Stomach smooth muscle (tissue), 2 donors: ENCODE measurements around the gene UHRF1.

ENCODE experiments used
- H3K27ac ChIP-seq: one replicate; pipeline ENCODE4 v1.7.0; 2013; ENCODE audit warnings: mild to moderate bottlenecking, low read length, inconsistent platforms
- H3K27me3 ChIP-seq, 2 donors: one replicate each; pipeline ENCODE4 v1.7.0; 2013; ENCODE audit warnings: low read length in 2 of 2; ENCODE audit not compliant: insufficient read depth in 2 of 2, control insufficient read depth in 1 of 2
- H3K36me3 ChIP-seq, 2 donors: one replicate each; pipeline ENCODE4 v1.7.0; 2013; ENCODE audit warnings: low read length in 2 of 2; ENCODE audit not compliant: control insufficient read depth in 2 of 2, insufficient read depth in 2 of 2
- H3K4me1 ChIP-seq: one replicate; pipeline ENCODE4 v1.7.0; 2013; ENCODE audit warnings: low read length; ENCODE audit not compliant: control insufficient read depth, insufficient read depth
- H3K4me3 ChIP-seq, 2 donors: one replicate each; pipeline ENCODE4 v1.7.0; 2013; ENCODE audit warnings: low read length in 2 of 2
- H3K9ac ChIP-seq, 2 donors: one replicate each; pipeline ENCODE4 v1.7.0; 2013; ENCODE audit warnings: low read length in 2 of 2, mild to moderate bottlenecking in 1 of 2
- H3K9me3 ChIP-seq, 2 donors: one replicate each; pipeline ENCODE4 v1.7.0; 2013; ENCODE audit warnings: low read length in 2 of 2; ENCODE audit not compliant: control insufficient read depth in 2 of 2
- donor health status: healthy.
- donor health status: Pancreatic carcinoma.

The UHRF1 gene

GRCh38 chr19:4983346-4984105, 74.2 kb downstream of the UHRF1 start:
- Histone ChIP-seq H3K27ac (no peak overlapping the region), H3K4me3 (no peak overlapping the region), H3K9me3 (no peaks in the 10 kb centered on the region), H3K9ac (no peak overlapping the region), H3K36me3 (no peaks in the 10 kb centered on the region), H3K27me3 (no peaks in the 10 kb centered on the region), H3K4me1 (peaks cover 37% of the 10 kb centered on the region)

- H3K4me3 ChIP-seq, result no peak overlapping the region
- peaks cover 38% of the 10 kb centered on the region for H3K4me1 ChIP-seq
- H3K27me3 ChIP-seq, result no peaks in the 10 kb centered on the region
- H3K27ac ChIP-seq, result no peak overlapping the region
- no peaks in the 10 kb centered on the region for H3K9me3 ChIP-seq
- H3K36me3 ChIP-seq, result no peaks in the 10 kb centered on the region
- H3K9ac ChIP-seq, result no peak overlapping the region
Observed at GRCh38 chr19:4984106-4984380, 74.7 kb downstream of the UHRF1 start.

DNA sequence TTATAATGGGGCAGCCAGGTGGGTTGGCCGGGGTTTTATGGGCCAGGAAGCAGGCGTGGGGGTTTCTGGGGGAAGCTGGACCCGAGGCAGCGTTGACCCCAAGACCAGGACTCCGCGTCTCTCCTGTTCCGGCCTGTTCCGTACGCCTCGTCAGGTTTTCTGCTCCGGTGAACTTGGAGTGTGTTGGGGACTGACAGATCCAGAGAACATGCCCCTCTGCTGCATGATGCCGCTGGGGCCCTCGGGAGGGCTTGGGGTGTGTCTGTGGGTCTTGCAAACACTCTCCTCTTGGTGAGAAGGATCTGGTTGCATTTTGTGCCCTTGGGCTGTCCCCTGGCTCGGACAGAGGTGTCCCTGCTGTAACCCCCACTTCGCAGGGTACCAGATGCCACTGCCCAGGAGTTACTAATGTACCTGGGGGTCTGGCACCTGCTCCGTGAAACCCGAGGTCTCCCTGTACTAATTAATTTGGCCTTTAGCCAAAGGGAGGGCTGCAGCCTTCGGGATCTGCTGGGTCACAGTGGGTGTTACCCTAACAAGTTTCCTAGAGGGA, 75.2 kb downstream of the UHRF1 start:
- Histone ChIP-seq H3K4me3 (no peak overlapping the region), H3K9me3 (no peaks in the 10 kb centered on the region), H3K27me3 (no peaks in the 10 kb centered on the region), H3K9ac (no peak overlapping the region), H3K4me1 (peaks cover 34% of the 10 kb centered on the region), H3K27ac (no peak overlapping the region), H3K36me3 (no peaks in the 10 kb centered on the region)

GRCh38 chr19:4985551-4985991, 76.3 kb downstream of the UHRF1 start:
- peak overlapping the region in 1 of 2 donors; percentile 8 for H3K4me3 ChIP-seq
- no peaks in the 10 kb centered on the region for H3K36me3 ChIP-seq
- no peaks in the 10 kb centered on the region for H3K27me3 ChIP-seq
- H3K4me1 ChIP-seq, result peaks cover 32% of the 10 kb centered on the region
- H3K27ac ChIP-seq, result no peak overlapping the region
- no peaks in the 10 kb centered on the region for H3K9me3 ChIP-seq
- no peak overlapping the region for H3K9ac ChIP-seq

- H3K27me3 ChIP-seq, result no peaks in the 10 kb centered on the region
- no peak overlapping the region for H3K9ac ChIP-seq
- H3K9me3 ChIP-seq, result no peaks in the 10 kb centered on the region
- peaks cover 32% of the 10 kb centered on the region for H3K4me1 ChIP-seq
- H3K36me3 ChIP-seq, result no peaks in the 10 kb centered on the region
- H3K27ac ChIP-seq, result no peak overlapping the region
- H3K4me3 ChIP-seq, result no peak overlapping the region
Observed at GRCh38 chr19:4986056-4986455, 76.8 kb downstream of the UHRF1 start.

DNA sequence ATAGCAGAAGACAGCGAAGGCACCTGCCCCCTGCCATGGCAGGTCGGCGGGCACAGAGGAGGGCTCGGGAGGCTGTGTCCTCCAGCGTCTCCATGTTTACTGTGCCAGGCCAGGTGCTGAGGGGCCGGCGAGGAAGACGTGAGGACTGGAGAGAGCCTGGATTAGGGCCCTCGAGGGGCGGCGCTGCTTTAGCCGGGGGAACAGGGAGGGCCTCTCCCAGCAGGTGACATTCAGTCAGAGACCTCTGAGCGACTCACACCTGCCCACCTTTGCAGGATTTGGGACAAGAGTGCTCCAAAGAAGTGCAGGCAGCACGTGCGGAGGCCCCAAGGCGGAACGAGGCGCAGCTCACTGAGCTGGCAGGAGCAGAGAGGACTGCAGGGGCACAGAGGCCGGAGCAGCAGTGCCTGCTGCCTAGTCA, 77.2 kb downstream of the UHRF1 start:
- no peaks in the 10 kb centered on the region for H3K36me3 ChIP-seq
- H3K27ac ChIP-seq, result no peak overlapping the region
- no peaks in the 10 kb centered on the region for H3K9me3 ChIP-seq
- H3K9ac ChIP-seq, result no peak overlapping the region
- H3K4me1 ChIP-seq, result peaks cover 32% of the 10 kb centered on the region
- no peak overlapping the region for H3K4me3 ChIP-seq
- no peaks in the 10 kb centered on the region for H3K27me3 ChIP-seq

DNA sequence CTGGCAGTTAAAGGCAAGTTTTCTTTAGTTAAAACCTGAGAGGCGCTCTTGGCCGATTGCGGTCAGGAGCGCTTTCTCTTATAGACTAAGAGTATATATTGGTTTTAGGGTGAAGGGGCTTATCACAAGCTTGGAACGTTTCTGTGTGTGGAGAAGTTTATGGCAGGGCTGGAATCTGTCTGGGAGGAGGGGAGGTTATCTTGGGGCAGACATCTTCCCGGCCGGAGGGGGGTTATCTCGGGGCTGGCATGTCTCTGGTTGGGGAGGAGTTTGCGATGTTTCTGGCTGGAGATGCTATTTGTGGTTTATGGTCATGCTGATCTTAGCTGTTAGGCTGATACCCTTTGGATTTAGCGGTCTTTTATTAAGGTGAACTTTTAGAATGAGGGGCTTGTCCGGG, 78.0 kb downstream of the UHRF1 start:
- no peaks in the 10 kb centered on the region for H3K27me3 ChIP-seq
- peaks cover 32% of the 10 kb centered on the region for H3K4me1 ChIP-seq
- no peaks in the 10 kb centered on the region for H3K36me3 ChIP-seq
- H3K27ac ChIP-seq, result no peak overlapping the region
- H3K9me3 ChIP-seq, result peaks cover 0 to 3% of the 10 kb centered on the region in 2 donors
- H3K9ac ChIP-seq, result no peak overlapping the region
- H3K4me3 ChIP-seq, result no peak overlapping the region

DNA sequence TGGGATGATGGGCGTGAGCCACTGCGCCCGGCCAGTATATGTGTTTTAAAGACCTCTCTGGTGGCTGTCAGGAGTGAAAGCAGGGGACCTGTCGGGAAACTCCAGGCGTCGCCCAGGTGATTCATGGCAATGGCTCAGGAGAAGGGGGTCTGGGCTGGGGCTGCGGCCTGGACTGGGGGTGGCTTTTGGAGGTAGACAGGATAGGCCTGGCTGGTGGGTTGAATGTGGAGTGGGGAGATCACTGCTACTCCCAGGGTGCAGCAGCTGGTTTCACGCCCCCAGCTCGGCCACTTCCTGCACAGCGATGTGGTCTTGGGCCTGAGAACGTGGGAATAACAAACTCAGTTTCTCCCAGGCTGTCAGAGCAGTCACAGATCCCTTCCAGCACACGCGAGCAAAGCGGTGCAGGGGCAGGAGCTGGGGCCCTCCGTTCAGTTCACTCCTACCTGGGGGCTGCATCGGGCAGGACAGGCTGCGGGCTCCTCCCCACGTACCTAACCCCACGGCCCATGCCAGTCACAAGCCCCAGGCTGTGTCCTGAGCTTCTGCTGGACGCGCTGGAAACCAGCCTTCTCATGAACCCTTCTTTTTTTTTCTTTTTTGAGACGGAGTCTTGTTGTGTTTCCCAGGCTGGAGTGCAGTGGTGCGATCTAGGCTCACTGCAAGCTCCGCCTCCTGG, 78.5 kb downstream of the UHRF1 start:
- Histone ChIP-seq H3K4me1 (peaks cover 32% of the 10 kb centered on the region), H3K36me3 (no peaks in the 10 kb centered on the region), H3K4me3 (no peak overlapping the region), H3K9me3 (peaks cover 0 to 4% of the 10 kb centered on the region in 2 donors), H3K27ac (no peak overlapping the region), H3K27me3 (no peaks in the 10 kb centered on the region), H3K9ac (no peak overlapping the region)

- Histone ChIP-seq H3K9ac (peak overlapping the region in 1 of 2 donors; percentile 42), H3K27ac (no peak overlapping the region), H3K9me3 (peaks cover 0 to 4% of the 10 kb centered on the region in 2 donors), H3K27me3 (no peaks in the 10 kb centered on the region), H3K36me3 (no peaks in the 10 kb centered on the region), H3K4me1 (peaks cover 32% of the 10 kb centered on the region), H3K4me3 (no peak overlapping the region)
Observed at GRCh38 chr19:4988770-4989251, 79.5 kb downstream of the UHRF1 start.

DNA sequence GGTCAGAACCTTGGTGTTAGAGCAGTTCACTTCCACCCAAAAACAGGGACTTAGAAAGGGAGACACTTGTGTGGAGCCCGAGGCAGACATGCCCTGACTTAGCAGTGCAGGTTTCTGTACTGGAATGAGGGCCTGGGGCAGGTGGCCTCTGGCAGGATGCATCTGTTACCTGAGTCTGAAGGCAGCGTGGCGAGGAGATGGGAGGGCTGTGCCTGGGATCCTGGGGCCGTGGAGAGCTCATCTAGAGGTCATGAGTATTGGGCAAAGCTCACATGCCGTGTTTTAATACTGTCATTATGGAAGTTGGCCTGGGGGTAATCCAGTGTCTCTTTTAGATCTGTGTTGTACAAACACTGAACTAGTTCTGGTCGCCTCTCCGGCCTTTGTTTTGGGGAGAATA, 81.0 kb downstream of the UHRF1 start:
- peaks cover 29% of the 10 kb centered on the region for H3K4me1 ChIP-seq
- peaks cover 0 to 4% of the 10 kb centered on the region in 2 donors for H3K9me3 ChIP-seq
- H3K27ac ChIP-seq, result no peak overlapping the region

GRCh38 chr19:4991538-4991937, 82.2 kb downstream of the UHRF1 start:
- Histone ChIP-seq H3K36me3 (peaks cover 0 to 3% of the 10 kb centered on the region in 2 donors), H3K27ac (no peak overlapping the region), H3K9ac (no peak overlapping the region), H3K4me1 (peaks cover 18% of the 10 kb centered on the region), H3K4me3 (no peak overlapping the region), H3K9me3 (peaks cover 0 to 4% of the 10 kb centered on the region in 2 donors), H3K27me3 (no peaks in the 10 kb centered on the region)

More for the DNA sequence above, 81.0 kb downstream of the UHRF1 start:
- Histone ChIP-seq H3K27me3 (no peaks in the 10 kb centered on the region), H3K36me3 (no peaks in the 10 kb centered on the region), H3K9ac (no peak overlapping the region), H3K4me3 (no peak overlapping the region)
